Measurements from ENCODE around the gene WSB1.

WSB1 gene

GRCh38 chr17:27323538-27324215 is 29.8 kb downstream of the WSB1 start:
- no peak for TF ChIP-seq CTCF (IDR thresholded peaks at IDR 0.05; ENCODE audit: low read depth, low read length, poor library complexity, severe bottlenecking)
- no peak for TF ChIP-seq EZH2phosphoT487 (IDR thresholded peaks at IDR 0.05; ENCODE audit: borderline replicate concordance, low read length)
- no peaks in the 10 kb centered on the region for H3K9me2 ChIP-seq (replicated peaks; ENCODE audit: control insufficient read depth, low read length)
- no peaks in the 10 kb centered on the region; the same call in 1 of the 2 replicates for H4K20me1 ChIP-seq (ENCODE audit: control insufficient read depth, insufficient read depth, low read depth, low read length)
- no peak overlapping the region for H3K4me2 ChIP-seq (ENCODE audit: low read length)
- H3K27ac ChIP-seq (ENCODE audit: low read depth, low read length) = no peak overlapping the region
- H3K79me2 ChIP-seq (ENCODE audit: control insufficient read depth, low read length) = no peaks in the 10 kb centered on the region
- no peaks in the 10 kb centered on the region for H3K9me3 ChIP-seq (ENCODE audit: control insufficient read depth, insufficient read depth, low read length)
- no peaks in the 10 kb centered on the region for H3K4me1 ChIP-seq (ENCODE audit: control insufficient read depth, low read length)
- no peaks in the 10 kb centered on the region for H3K36me3 ChIP-seq (ENCODE audit: control insufficient read depth, low read length)
- H3F3A ChIP-seq (ENCODE audit: control insufficient read depth, insufficient read depth) = no peaks in the 10 kb centered on the region; the same call in 1 of the 2 replicates
- H3K27me3 ChIP-seq (ENCODE audit: control insufficient read depth, low read length) = no peaks in the 10 kb centered on the region
- no peak overlapping the region for H3K4me3 ChIP-seq (ENCODE audit: low read length)

- H3F3A ChIP-seq (ENCODE audit: control insufficient read depth, insufficient read depth) = no peaks in the 10 kb centered on the region; the same call in 1 of the 2 replicates
- H3K27ac ChIP-seq (ENCODE audit: low read depth, low read length) = no peak overlapping the region
Measured at GRCh38 chr17:27324771-27325339, 30.9 kb downstream of the WSB1 start.

GRCh38 chr17:27326051-27326450 is 32.1 kb downstream of the WSB1 start:
- Histone ChIP-seq H3K27ac (ENCODE audit: low read depth, low read length) (no peak overlapping the region), H3K79me2 (ENCODE audit: control insufficient read depth, low read length) (no peaks in the 10 kb centered on the region), H3K4me1 (ENCODE audit: control insufficient read depth, low read length) (no peaks in the 10 kb centered on the region), H3F3A (ENCODE audit: control insufficient read depth, insufficient read depth) (no peaks in the 10 kb centered on the region; the same call in 1 of the 2 replicates), H3K9me2 (replicated peaks; ENCODE audit: control insufficient read depth, low read length) (no peaks in the 10 kb centered on the region), H3K4me2 (ENCODE audit: low read length) (no peak overlapping the region), H3K9me3 (ENCODE audit: control insufficient read depth, insufficient read depth, low read length) (no peaks in the 10 kb centered on the region), H3K4me3 (ENCODE audit: low read length) (no peak overlapping the region), H3K36me3 (ENCODE audit: control insufficient read depth, low read length) (no peaks in the 10 kb centered on the region), H4K20me1 (ENCODE audit: control insufficient read depth, insufficient read depth, low read depth, low read length) (no peaks in the 10 kb centered on the region; the same call in 1 of the 2 replicates), H3K27me3 (ENCODE audit: control insufficient read depth, low read length) (no peaks in the 10 kb centered on the region)
- TF ChIP-seq EZH2phosphoT487 (IDR thresholded peaks at IDR 0.05; ENCODE audit: borderline replicate concordance, low read length) (no peak), CTCF (IDR thresholded peaks at IDR 0.05; ENCODE audit: low read depth, low read length, poor library complexity, severe bottlenecking) (no peak)

More at GRCh38 chr17:27324771-27325339, 30.9 kb downstream of the WSB1 start:
- H3K9me2 ChIP-seq (replicated peaks; ENCODE audit: control insufficient read depth, low read length) = no peaks in the 10 kb centered on the region
- no peaks in the 10 kb centered on the region for H3K27me3 ChIP-seq (ENCODE audit: control insufficient read depth, low read length)
- no peaks in the 10 kb centered on the region for H3K79me2 ChIP-seq (ENCODE audit: control insufficient read depth, low read length)
- no peak overlapping the region for H3K4me2 ChIP-seq (ENCODE audit: low read length)
- H3K4me1 ChIP-seq (ENCODE audit: control insufficient read depth, low read length) = no peaks in the 10 kb centered on the region
- TF ChIP-seq CTCF (IDR thresholded peaks at IDR 0.05; ENCODE audit: low read depth, low read length, poor library complexity, severe bottlenecking) = no peak
- no peak for TF ChIP-seq EZH2phosphoT487 (IDR thresholded peaks at IDR 0.05; ENCODE audit: borderline replicate concordance, low read length)
- H3K36me3 ChIP-seq (ENCODE audit: control insufficient read depth, low read length) = no peaks in the 10 kb centered on the region
- no peak overlapping the region for H3K4me3 ChIP-seq (ENCODE audit: low read length)
- no peaks in the 10 kb centered on the region for H3K9me3 ChIP-seq (ENCODE audit: control insufficient read depth, insufficient read depth, low read length)
- H4K20me1 ChIP-seq (ENCODE audit: control insufficient read depth, insufficient read depth, low read depth, low read length) = no peaks in the 10 kb centered on the region; the same call in 1 of the 2 replicates

Measured in DOHH2 (cell line).